Panc1 (cell line): ENCODE data around the gene C1D.

ENCODE experiments used
- POLR2AphosphoS5 ChIP-seq: IDR thresholded peaks from 2 replicates; pipeline ENCODE4 v1.6.1; 2012; ENCODE audit warnings: mild to moderate bottlenecking, low read depth, low read length, moderate library complexity
- SIN3A ChIP-seq: IDR thresholded peaks from 2 replicates; pipeline ENCODE4 v1.6.1; 2012; ENCODE audit warnings: low read depth, mild to moderate bottlenecking, low read length, moderate library complexity, borderline replicate concordance; ENCODE audit not compliant: insufficient read depth
- TF ChIP-seq, protein P1 (sequence below): fragments of 450-650 bp; IDR thresholded peaks from 2 replicates; pipeline ENCODE4 v1.5.1; 2017; ENCODE audit warnings: mild to moderate bottlenecking
- TF ChIP-seq, protein P2 (sequence below), 2 experiments: IDR thresholded peaks; 2 replicates each; pipeline ENCODE4 v1.6.1; 2011 to 2012; ENCODE audit warnings: low read depth in 2 of 2, control low read depth in 1 of 2, low read length in 1 of 2, mild to moderate bottlenecking in 1 of 2, moderate library complexity in 1 of 2; ENCODE audit not compliant: insufficient read depth in 1 of 2

DNA sequence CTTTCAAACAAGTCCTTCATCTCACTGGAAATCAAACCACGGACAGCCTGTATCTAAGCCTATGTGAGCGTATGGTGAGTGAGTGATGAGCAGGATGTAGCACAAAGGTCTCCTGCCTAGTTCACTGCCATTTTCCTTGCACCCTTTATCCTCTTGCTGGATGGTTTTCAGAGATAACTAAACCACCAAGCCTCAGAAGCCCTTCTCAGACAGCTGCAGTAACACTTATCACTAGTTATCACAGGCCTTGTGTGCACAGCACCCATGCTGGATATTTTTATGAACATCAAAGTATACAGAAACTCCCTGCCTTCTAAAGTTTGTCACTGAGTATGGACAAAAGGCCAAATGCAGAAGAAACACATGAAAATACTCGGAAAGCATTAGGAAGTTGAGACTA lies 69.5 kb downstream of the C1D start:
- TF ChIP-seq, protein P1, sequence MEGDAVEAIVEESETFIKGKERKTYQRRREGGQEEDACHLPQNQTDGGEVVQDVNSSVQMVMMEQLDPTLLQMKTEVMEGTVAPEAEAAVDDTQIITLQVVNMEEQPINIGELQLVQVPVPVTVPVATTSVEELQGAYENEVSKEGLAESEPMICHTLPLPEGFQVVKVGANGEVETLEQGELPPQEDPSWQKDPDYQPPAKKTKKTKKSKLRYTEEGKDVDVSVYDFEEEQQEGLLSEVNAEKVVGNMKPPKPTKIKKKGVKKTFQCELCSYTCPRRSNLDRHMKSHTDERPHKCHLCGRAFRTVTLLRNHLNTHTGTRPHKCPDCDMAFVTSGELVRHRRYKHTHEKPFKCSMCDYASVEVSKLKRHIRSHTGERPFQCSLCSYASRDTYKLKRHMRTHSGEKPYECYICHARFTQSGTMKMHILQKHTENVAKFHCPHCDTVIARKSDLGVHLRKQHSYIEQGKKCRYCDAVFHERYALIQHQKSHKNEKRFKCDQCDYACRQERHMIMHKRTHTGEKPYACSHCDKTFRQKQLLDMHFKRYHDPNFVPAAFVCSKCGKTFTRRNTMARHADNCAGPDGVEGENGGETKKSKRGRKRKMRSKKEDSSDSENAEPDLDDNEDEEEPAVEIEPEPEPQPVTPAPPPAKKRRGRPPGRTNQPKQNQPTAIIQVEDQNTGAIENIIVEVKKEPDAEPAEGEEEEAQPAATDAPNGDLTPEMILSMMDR, result no peak
- no peak for TF ChIP-seq SIN3A
- no peak for TF ChIP-seq POLR2AphosphoS5
- TF ChIP-seq, protein P2, sequence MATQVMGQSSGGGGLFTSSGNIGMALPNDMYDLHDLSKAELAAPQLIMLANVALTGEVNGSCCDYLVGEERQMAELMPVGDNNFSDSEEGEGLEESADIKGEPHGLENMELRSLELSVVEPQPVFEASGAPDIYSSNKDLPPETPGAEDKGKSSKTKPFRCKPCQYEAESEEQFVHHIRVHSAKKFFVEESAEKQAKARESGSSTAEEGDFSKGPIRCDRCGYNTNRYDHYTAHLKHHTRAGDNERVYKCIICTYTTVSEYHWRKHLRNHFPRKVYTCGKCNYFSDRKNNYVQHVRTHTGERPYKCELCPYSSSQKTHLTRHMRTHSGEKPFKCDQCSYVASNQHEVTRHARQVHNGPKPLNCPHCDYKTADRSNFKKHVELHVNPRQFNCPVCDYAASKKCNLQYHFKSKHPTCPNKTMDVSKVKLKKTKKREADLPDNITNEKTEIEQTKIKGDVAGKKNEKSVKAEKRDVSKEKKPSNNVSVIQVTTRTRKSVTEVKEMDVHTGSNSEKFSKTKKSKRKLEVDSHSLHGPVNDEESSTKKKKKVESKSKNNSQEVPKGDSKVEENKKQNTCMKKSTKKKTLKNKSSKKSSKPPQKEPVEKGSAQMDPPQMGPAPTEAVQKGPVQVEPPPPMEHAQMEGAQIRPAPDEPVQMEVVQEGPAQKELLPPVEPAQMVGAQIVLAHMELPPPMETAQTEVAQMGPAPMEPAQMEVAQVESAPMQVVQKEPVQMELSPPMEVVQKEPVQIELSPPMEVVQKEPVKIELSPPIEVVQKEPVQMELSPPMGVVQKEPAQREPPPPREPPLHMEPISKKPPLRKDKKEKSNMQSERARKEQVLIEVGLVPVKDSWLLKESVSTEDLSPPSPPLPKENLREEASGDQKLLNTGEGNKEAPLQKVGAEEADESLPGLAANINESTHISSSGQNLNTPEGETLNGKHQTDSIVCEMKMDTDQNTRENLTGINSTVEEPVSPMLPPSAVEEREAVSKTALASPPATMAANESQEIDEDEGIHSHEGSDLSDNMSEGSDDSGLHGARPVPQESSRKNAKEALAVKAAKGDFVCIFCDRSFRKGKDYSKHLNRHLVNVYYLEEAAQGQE (IDR thresholded peaks at IDR 0.05; ENCODE audit: insufficient read depth in 1 of 2, low read depth in 2 of 2, low read length in 1 of 2), result no peak
